Mucosa of descending colon (tissue), 3 donors: ENCODE data around the gene OPCML. TPM values are rescaled to one million over a fixed set of nuclear protein-coding genes. Genes with fewer than 3 reads are reported as not detected.

Source experiments
- ATAC-seq: fragments of 200-7000 bp; cut with Tn5 transposase; one replicate; pipeline ENCODE4 v1.9.1; 2020; ENCODE audit warnings: mild to moderate bottlenecking, moderate library complexity
- DNase-seq, 3 donors: peaks; one replicate each; pipeline ENCODE4 v3.0.0-alpha.2; 2020
- H3K36me3 ChIP-seq: fragments of 200-600 bp; one replicate; pipeline ENCODE4 v1.8.0; 2021; ENCODE audit warnings: low read depth, mild to moderate bottlenecking
- H3K4me1 ChIP-seq: fragments of 200-600 bp; one replicate; pipeline ENCODE4 v1.8.0; 2021; ENCODE audit warnings: low read depth, mild to moderate bottlenecking
- H3K4me3 ChIP-seq: fragments of 200-600 bp; one replicate; pipeline ENCODE4 v1.8.0; 2021; ENCODE audit warnings: mild to moderate bottlenecking
- H3K9me3 ChIP-seq: fragments of 200-600 bp; one replicate; pipeline ENCODE4 v1.8.0; 2021; ENCODE audit warnings: mild to moderate bottlenecking
- intact Hi-C, 2 donors: fragments of 100-400 bp; cut with DNase I in 1 of 2; cut with micrococcal nuclease in 1 of 2; formaldehyde crosslinking; loops; one replicate each; pipeline versions ENCODE4 v1.11.0 to v1.11.1; 2022; cut with DNase I, micrococcal nuclease
- total RNA-seq, 3 donors: library from RNA; stranded (reverse); fragmentation: NEBNext Ultra II Directional in 2 of 3; extraction: Animal tissue kit (Norgen Biotek cat#: 25700) in 2 of 3; gene quantifications; one replicate each; pipeline versions ENCODE4 v1.2.1 to v1.2.4, GENCODE V29; 2021 to 2023
- TF ChIP-seq, protein P1 (sequence below): fragments of 200-600 bp; IDR thresholded peaks from one replicate; pipeline ENCODE4 v1.8.0; 2022; ENCODE audit warnings: antibody characterized with exemption, mild to moderate bottlenecking
- donor health status: DM: no; HTN: no; CAD: no; lungs with moderate emphysema.
- donor health status: DM: no; HTN: no; CAD: no.
- donor health status: DM: no; HTN: yes; CAD: no.

Gene OPCML
- total RNA-seq, 3 donors from 2014 or later = 0.10 to 0.47 TPM; not detected in 1

DNA sequence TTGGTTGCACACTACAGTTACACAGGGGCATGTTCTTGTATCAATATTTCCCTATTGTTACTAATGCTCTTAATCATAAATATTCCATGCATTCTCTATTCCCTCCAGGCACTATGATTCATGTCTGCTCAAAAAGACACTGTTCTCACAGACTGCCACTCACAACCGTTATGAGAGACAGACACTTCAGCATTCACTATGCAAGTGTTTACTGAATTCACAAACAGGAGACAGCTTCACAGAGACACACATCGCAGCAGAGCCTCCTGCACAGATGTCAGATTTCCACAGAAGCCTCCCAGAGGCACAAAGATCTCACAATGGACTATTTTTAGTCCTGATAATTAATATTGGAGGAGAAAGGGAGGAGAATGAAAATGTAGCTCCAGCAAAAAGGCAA, 930.4 kb downstream of the OPCML start:
- intact Hi-C loops = no loop called here
- TF ChIP-seq, protein P1, sequence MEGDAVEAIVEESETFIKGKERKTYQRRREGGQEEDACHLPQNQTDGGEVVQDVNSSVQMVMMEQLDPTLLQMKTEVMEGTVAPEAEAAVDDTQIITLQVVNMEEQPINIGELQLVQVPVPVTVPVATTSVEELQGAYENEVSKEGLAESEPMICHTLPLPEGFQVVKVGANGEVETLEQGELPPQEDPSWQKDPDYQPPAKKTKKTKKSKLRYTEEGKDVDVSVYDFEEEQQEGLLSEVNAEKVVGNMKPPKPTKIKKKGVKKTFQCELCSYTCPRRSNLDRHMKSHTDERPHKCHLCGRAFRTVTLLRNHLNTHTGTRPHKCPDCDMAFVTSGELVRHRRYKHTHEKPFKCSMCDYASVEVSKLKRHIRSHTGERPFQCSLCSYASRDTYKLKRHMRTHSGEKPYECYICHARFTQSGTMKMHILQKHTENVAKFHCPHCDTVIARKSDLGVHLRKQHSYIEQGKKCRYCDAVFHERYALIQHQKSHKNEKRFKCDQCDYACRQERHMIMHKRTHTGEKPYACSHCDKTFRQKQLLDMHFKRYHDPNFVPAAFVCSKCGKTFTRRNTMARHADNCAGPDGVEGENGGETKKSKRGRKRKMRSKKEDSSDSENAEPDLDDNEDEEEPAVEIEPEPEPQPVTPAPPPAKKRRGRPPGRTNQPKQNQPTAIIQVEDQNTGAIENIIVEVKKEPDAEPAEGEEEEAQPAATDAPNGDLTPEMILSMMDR = no peak
- Histone ChIP-seq H3K4me1 (no peaks in the 10 kb centered on the region), H3K36me3 (no peaks in the 10 kb centered on the region), H3K9me3 (peaks cover 15% of the 10 kb centered on the region), H3K4me3 (no peak overlapping the region)
- ATAC-seq = no peak
- no peak for DNase-seq

DNA sequence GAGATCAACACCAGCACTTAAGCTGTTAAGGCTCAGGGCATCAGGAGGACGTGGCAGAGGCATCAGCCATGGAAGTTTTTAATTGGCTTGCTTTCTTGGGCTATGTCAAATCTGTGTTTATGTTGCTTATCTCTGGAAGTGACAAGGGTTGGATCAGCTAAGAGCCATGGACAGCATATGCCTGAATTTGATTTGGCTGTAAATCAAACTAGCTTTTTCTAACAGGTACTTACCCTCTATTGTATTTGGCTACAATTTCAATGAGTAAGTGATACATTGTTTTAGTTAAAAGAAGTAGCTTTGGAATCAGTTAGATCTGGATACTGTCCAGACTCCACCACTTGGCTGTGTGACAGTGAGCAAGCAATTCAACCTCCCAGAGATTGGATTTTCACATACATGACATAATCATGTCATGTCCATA, 936.6 kb downstream of the OPCML start:
- TF ChIP-seq, protein P1 = no peak
- peaks cover 20% of the 10 kb centered on the region for H3K9me3 ChIP-seq
- intact Hi-C loops = no loop called here
- ATAC-seq (no peak), DNase-seq (no peak)
- no peaks in the 10 kb centered on the region for H3K36me3 ChIP-seq
- no peaks in the 10 kb centered on the region for H3K4me1 ChIP-seq
- no peak overlapping the region for H3K4me3 ChIP-seq

DNA sequence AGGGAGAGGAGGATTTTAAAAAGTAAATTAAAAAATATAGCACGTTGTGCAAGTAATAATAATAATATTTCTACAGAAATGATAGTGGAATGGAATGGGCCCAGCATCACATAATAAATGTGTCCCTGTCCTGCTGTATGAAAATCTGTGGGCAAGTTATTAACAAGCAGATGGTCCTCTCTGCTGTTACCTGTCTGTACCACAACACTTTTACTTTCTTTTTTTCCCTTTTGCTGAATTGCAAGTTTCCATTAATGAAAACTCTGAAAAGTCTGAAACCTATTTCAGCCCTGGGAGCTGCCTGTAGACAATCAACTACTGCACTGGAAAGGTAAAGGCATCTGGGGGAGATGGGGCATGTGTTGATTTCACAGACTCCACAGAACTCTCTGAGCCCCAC, 937.1 kb downstream of the OPCML start:
- intact Hi-C loops = no loop called here
- Histone ChIP-seq H3K4me1 (no peaks in the 10 kb centered on the region), H3K9me3 (peaks cover 23% of the 10 kb centered on the region), H3K36me3 (no peaks in the 10 kb centered on the region), H3K4me3 (no peak overlapping the region)
- ATAC-seq (no peak), DNase-seq (no peak)
- TF ChIP-seq, protein P1 = no peak

DNA sequence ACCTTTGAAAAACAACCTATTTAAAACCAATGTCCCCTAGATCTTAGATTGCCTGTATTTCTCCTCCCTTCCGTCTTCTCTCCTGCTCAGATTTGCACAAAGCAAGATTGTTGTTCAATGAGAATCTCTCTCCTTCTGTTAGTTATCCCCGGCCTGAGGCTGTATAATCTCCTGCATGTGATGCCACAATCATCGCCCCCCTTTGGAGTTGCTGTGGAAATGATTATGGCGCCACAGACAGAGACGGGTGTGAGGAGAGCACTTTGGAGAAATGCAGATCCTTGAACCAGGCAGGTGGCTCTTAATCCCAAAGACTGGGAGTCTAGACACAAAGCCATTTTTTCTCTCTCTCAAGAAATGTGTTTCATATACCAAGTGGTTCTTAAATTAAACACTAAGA, 941.3 kb downstream of the OPCML start:
- Histone ChIP-seq H3K9me3 (peaks cover 29% of the 10 kb centered on the region), H3K4me1 (no peaks in the 10 kb centered on the region), H3K4me3 (no peak overlapping the region), H3K36me3 (no peaks in the 10 kb centered on the region)
- intact Hi-C loops = no loop called here
- DNase-seq (no peak), ATAC-seq (no peak)
- TF ChIP-seq, protein P1 = no peak

DNA sequence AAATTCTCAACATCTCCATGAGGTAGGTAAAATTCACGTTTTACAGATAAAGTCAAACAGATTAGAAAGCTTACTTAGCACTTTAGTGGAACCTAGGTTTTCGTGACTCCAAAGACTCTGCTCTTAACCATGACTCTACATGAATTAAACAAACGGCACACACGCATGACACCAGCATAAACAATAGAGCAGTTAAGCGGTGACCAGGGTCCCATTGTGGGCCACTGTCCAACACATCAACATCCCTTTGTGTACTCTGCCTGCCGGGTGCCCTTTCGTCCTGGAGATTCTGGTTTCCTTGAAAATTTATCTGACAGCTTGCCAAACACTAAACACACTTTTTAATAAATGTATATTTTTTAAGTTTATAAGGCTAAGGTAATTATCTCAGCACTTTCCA, 941.7 kb downstream of the OPCML start:
- Histone ChIP-seq H3K4me3 (no peak overlapping the region), H3K4me1 (no peaks in the 10 kb centered on the region), H3K9me3 (peaks cover 28% of the 10 kb centered on the region), H3K36me3 (no peaks in the 10 kb centered on the region)
- TF ChIP-seq, protein P1 = no peak
- DNase-seq (no peak), ATAC-seq (no peak)
- intact Hi-C loops = no loop called here

DNA sequence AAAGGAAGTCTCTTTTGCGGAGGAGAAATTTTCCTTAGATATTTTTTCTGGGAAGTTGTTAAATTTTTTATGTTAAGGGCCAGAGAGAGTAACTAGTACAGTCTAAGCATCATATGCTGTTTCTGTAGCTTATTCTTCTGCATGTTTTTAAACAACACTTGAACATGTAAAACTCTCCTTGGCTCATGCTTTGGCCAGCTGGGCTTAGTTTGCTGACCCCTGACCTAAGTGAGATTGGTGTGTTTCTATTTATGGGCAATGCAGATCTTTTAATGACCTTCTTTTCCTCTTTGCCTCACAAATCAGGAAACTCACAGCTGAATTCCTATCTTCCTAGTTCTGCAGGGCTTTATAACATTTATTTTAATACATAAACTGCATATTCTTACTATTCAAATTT, 942.5 kb downstream of the OPCML start:
- ATAC-seq (no peak), DNase-seq (no peak)
- TF ChIP-seq, protein P1 = no peak
- Histone ChIP-seq H3K9me3 (peaks cover 28% of the 10 kb centered on the region), H3K4me3 (no peak overlapping the region), H3K36me3 (no peaks in the 10 kb centered on the region), H3K4me1 (no peaks in the 10 kb centered on the region)
- intact Hi-C loops = no loop called here
